Cardiac ventricle fibroblast (primary cell): ENCODE results near the gene ARL6IP5. TPM values are rescaled to one million over a fixed set of nuclear protein-coding genes. Genes with fewer than 3 reads are reported as not detected.

ENCODE experiments used
- total RNA-seq: library from RNA; depleted of rRNA; stranded (reverse); fragments of >200 nt; gene quantifications from 2 replicates; pipeline ENCODE4 v1.2.3, GENCODE V29; 2015

Gene ARL6IP5
- total RNA-seq: 155 and 161 TPM in 2 replicates

DNA sequence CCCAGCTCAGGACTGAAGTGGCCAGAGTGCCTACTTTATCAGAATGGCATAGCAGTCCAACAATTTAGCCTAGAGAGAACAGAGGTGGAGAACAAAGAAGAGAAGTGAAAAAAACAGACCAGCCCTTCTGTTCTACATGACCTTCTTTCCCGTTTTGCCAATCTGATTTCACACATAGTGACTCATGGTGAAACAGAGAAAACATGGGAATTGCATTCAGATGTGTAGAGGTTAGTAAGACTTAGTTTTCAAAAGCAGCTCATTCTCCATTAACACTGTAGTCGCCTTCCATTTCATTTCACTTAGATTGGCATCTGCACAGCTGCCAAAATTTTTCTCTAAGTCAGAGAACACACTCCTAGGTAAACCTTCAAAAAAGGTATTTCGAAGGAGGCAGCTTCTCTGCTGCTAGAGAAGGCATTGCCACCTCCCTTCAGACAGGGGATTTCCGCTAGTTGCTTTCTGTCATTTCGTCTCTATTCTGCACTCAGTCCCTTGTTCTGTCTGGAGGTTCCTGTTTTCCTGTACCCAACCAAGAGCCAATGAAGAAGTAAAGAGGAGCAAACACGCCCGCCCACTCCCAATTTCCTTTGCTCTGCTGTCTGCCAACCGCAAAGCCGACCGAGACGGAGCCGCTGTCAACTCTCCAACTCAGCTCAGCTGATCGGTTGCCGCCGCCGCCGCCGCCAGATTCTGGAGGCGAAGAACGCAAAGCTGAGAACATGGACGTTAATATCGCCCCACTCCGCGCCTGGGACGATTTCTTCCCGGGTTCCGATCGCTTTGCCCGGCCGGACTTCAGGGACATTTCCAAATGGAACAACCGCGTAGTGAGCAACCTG is at the start of gene ARL6IP5:
Gene ARL6IP5 (plus strand): TSS at position 612 of the 842 bp plus-strand sequence. CDS start 111 bp downstream, at position 723.

GRCh38 chr3:69051756-69052471 is 32.8 kb upstream of the ARL6IP5 start, which contains the start of gene TMF1:
TMF1 (minus strand) TSS chr3:69052333; CDS start chr3:69052086, 247 bp downstream.

GRCh38 chr3:69080233-69080920 is 4.4 kb upstream of the ARL6IP5 start, which contains the start of gene UBA3:
UBA3 (minus strand) TSS chr3:69080365; CDS start chr3:69080353, 12 bp downstream.

DNA sequence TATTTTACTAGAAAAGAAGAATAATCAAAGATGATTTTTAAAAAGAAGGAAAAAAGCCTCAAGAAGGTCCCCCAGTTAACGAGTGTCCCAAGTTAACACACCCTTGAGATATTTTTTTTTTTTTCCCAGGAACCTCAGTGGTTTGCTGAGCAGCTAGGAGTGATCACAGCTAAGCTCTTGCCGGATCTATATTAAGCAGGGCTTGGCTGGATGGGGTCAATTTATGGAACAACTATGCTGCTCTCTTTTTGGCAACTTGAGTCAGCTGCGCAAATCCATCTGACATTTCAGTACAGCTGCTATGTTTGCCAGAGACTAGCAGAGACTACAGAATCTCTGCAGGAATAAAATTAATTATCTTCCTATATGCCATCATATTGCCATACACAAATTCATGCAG is 37.7 kb downstream of the ARL6IP5 start, which contains the start of gene LMOD3:
Gene LMOD3 (minus strand): TSS at position 193 of the 400 bp plus-strand sequence. CDS start 209 bp downstream, outside the sequence.

Other genes starting within 250 kb of the ARL6IP5 start
- gene TAFA4, start 152.4 kb upstream of the ARL6IP5 start, total RNA-seq: not detected in 2 replicates
- 11.3 and 13.4 TPM in 2 replicates for gene EOGT, start 71.3 kb upstream of the ARL6IP5 start, total RNA-seq
- gene TMF1, start 32.6 kb upstream of the ARL6IP5 start, total RNA-seq: 25.3 and 31.4 TPM in 2 replicates
- 42.8 and 43.1 TPM in 2 replicates for gene UBA3, start 4.6 kb upstream of the ARL6IP5 start, total RNA-seq
- gene LMOD3, start 37.7 kb downstream of the ARL6IP5 start, total RNA-seq: not detected in 2 replicates